Left ventricle myocardium inferior (tissue), 1 donor: Measurements from ENCODE around the gene SERPINB6. TPM values are rescaled to one million over a fixed set of nuclear protein-coding genes. Genes with fewer than 3 reads are reported as not detected.
"Not testable (repeated sequence)": the region's sequence is repeated elsewhere in the genome, so short reads cannot be mapped to it uniquely, and the experiment has no call there.

Source experiments
- DNase-seq: peaks from one replicate; pipeline ENCODE4 v3.0.0-alpha.2; 2020
- H3K27ac ChIP-seq: fragments of 200-600 bp; replicated peaks from 2 replicates; pipeline ENCODE4 v1.8.0; 2021
- H3K27me3 ChIP-seq: fragments of 200-600 bp; 2 replicates; pipeline ENCODE4 v1.8.0; 2021; ENCODE audit warnings: low read depth
- H3K36me3 ChIP-seq: fragments of 200-600 bp; 2 replicates; pipeline ENCODE4 v1.8.0; 2021
- H3K4me1 ChIP-seq: fragments of 200-600 bp; 2 replicates; pipeline ENCODE4 v1.8.0; 2021
- H3K4me3 ChIP-seq: fragments of 200-600 bp; 2 replicates; pipeline ENCODE4 v1.8.0; 2021; ENCODE audit warnings: mild to moderate bottlenecking, moderate library complexity
- H3K9me3 ChIP-seq: fragments of 200-600 bp; replicated peaks from 2 replicates; pipeline ENCODE4 v1.8.0; 2021
- CTCF ChIP-seq: fragments of 200-600 bp; IDR thresholded peaks from 2 replicates; pipeline ENCODE4 v1.8.0; 2021; ENCODE audit warnings: antibody characterized with exemption, mild to moderate bottlenecking, borderline replicate concordance
- intact Hi-C: fragments of 100-400 bp; cut with micrococcal nuclease; formaldehyde crosslinking; loops from one replicate; pipeline ENCODE4 v1.11.0; 2022
- total RNA-seq: library from RNA; stranded (reverse); fragmentation: NEBNext Ultra II Directional; extraction: Animal tissue kit (Norgen Biotek cat#: 25700); gene quantifications from one replicate; pipeline ENCODE4 v1.2.1, GENCODE V29; 2021
- donor health status: DM: no; HTN: yes; CAD: no; lungs with severe emphysema.

The SERPINB6 gene
- total RNA-seq, 1 donor from 2014 or later, result 233 TPM

GRCh38 chr6:3005077-3005476 lies 33.7 kb upstream of the SERPINB6 start:
- no peak for TF ChIP-seq CTCF
- DNase-seq, result no peak
- H3K9me3 ChIP-seq, result no peaks in the 10 kb centered on the region
- no peak overlapping the region for H3K27ac ChIP-seq
- H3K4me3 ChIP-seq, result no peak overlapping the region
- H3K4me1 ChIP-seq, result peaks cover 22% of the 10 kb centered on the region
- intact Hi-C loops, result no loop called here
- H3K27me3 ChIP-seq, result no peaks in the 10 kb centered on the region
- peaks cover 58% of the 10 kb centered on the region for H3K36me3 ChIP-seq

- H3K27me3 ChIP-seq, DNase-seq, H3K9me3 ChIP-seq, H3K27ac ChIP-seq, intact Hi-C loops, H3K4me3 ChIP-seq: not testable (repeated sequence)
- Histone ChIP-seq H3K36me3 (peaks cover 40% of the 10 kb centered on the region), H3K4me1 (peaks cover 37% of the 10 kb centered on the region)
Observed at GRCh38 chr6:3003226-3003625, 31.9 kb upstream of the SERPINB6 start.

GRCh38 chr6:3001773-3002293 lies 30.5 kb upstream of the SERPINB6 start:
- Histone ChIP-seq H3K4me3 (no peak overlapping the region), H3K27ac (peak overlapping the region; percentile 93), H3K36me3 (peaks cover 28% of the 10 kb centered on the region), H3K27me3 (no peaks in the 10 kb centered on the region), H3K9me3 (no peaks in the 10 kb centered on the region), H3K4me1 (peaks cover 37% of the 10 kb centered on the region)
- intact Hi-C loops, result no loop called here
- peak; percentile 62 for TF ChIP-seq CTCF
- no peak for DNase-seq

GRCh38 chr6:3001146-3001772 lies 29.9 kb upstream of the SERPINB6 start:
- Histone ChIP-seq H3K27ac (peak overlapping the region; percentile 93), H3K27me3 (no peaks in the 10 kb centered on the region), H3K36me3 (peaks cover 22% of the 10 kb centered on the region), H3K4me1 (peaks cover 37% of the 10 kb centered on the region), H3K4me3 (no peak overlapping the region), H3K9me3 (no peaks in the 10 kb centered on the region)
- TF ChIP-seq CTCF, result no peak
- intact Hi-C loops, result no loop called here
- no peak for DNase-seq

GRCh38 chr6:2999618-3000557 lies 28.5 kb upstream of the SERPINB6 start, which contains the start of gene NQO2:
Gene NQO2 (plus strand): TSS chr6:2999894. CDS start chr6:3006553, 6,659 bp downstream.
- TF ChIP-seq CTCF, result peak; percentile 30
- peaks cover 37% of the 10 kb centered on the region for H3K4me1 ChIP-seq
- H3K27me3 ChIP-seq, result no peaks in the 10 kb centered on the region
- H3K27ac ChIP-seq, result peak within 1 kb of the TSS; percentile 93
- H3K36me3 ChIP-seq, result peaks cover 10% of the 10 kb centered on the region
- H3K4me3 ChIP-seq, result peak within 1 kb of the TSS; percentile 82
- peak; percentile 95 for DNase-seq
- intact Hi-C loops, result loop anchor here (5.0 kb wide), 1 partner anchor 57 kb away; no protein-coding TSS in a partner anchor
- no peaks in the 10 kb centered on the region for H3K9me3 ChIP-seq
